ENCODE data around the gene DNER.

DNA sequence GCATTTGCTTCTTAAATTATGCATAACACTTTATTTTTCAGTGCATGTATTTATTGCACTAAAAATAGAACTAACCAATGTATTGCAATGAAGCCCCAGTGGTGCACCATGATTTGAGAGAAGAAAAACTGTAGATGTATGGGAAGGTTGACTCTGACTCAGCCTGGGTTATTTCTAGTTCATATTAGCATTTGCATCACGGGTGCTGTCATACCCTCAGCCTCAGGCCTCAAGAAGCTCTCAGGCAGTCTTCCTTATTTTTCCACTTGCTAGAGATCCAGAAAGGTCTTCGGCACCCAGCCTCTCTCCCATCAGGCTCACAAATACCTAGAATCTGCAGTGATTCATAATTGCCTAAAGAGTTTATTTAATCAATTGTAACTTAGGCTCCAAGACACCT lies 148.0 kb downstream of the DNER start:
- TF ChIP-seq SRF (IDR thresholded peaks at IDR 0.05; ENCODE audit: low read depth) (no peak), FOSL1 (IDR thresholded peaks at IDR 0.05; ENCODE audit: low read depth) (no peak), POLR2AphosphoS5 (IDR thresholded peaks at IDR 0.05; ENCODE audit: low read depth, low read length) (no peak), EZH2 (IDR thresholded peaks at IDR 0.05) (no peak), RAD21 (IDR thresholded peaks at IDR 0.05; ENCODE audit: low read depth) (no peak), EZH2phosphoT487 (IDR thresholded peaks at IDR 0.05; ENCODE audit: borderline replicate concordance) (no peak), YY1 (IDR thresholded peaks at IDR 0.05; ENCODE audit: extremely low read depth, insufficient replicate concordance, low read depth, low read length) (no peak), POLR2A (IDR thresholded peaks at IDR 0.05; ENCODE audit: borderline replicate concordance, extremely low read depth, insufficient read depth, insufficient read length) (no peak), TCF7L2 (IDR thresholded peaks at IDR 0.05; ENCODE audit: borderline replicate concordance, extremely low read depth, insufficient read depth, insufficient read length) (no peak), SIN3A (IDR thresholded peaks at IDR 0.05; ENCODE audit: low read depth) (no peak)
- TF ChIP-seq, protein P1, sequence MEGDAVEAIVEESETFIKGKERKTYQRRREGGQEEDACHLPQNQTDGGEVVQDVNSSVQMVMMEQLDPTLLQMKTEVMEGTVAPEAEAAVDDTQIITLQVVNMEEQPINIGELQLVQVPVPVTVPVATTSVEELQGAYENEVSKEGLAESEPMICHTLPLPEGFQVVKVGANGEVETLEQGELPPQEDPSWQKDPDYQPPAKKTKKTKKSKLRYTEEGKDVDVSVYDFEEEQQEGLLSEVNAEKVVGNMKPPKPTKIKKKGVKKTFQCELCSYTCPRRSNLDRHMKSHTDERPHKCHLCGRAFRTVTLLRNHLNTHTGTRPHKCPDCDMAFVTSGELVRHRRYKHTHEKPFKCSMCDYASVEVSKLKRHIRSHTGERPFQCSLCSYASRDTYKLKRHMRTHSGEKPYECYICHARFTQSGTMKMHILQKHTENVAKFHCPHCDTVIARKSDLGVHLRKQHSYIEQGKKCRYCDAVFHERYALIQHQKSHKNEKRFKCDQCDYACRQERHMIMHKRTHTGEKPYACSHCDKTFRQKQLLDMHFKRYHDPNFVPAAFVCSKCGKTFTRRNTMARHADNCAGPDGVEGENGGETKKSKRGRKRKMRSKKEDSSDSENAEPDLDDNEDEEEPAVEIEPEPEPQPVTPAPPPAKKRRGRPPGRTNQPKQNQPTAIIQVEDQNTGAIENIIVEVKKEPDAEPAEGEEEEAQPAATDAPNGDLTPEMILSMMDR (IDR thresholded peaks at IDR 0.05 in 2 of 3, conservative IDR thresholded peaks at IDR 0.05 in 1 of 3; ENCODE audit: borderline replicate concordance in 1 of 3, insufficient read depth in 1 of 3, low read depth in 2 of 3, low read length in 2 of 3): no peak
- TF ChIP-seq, protein P2, sequence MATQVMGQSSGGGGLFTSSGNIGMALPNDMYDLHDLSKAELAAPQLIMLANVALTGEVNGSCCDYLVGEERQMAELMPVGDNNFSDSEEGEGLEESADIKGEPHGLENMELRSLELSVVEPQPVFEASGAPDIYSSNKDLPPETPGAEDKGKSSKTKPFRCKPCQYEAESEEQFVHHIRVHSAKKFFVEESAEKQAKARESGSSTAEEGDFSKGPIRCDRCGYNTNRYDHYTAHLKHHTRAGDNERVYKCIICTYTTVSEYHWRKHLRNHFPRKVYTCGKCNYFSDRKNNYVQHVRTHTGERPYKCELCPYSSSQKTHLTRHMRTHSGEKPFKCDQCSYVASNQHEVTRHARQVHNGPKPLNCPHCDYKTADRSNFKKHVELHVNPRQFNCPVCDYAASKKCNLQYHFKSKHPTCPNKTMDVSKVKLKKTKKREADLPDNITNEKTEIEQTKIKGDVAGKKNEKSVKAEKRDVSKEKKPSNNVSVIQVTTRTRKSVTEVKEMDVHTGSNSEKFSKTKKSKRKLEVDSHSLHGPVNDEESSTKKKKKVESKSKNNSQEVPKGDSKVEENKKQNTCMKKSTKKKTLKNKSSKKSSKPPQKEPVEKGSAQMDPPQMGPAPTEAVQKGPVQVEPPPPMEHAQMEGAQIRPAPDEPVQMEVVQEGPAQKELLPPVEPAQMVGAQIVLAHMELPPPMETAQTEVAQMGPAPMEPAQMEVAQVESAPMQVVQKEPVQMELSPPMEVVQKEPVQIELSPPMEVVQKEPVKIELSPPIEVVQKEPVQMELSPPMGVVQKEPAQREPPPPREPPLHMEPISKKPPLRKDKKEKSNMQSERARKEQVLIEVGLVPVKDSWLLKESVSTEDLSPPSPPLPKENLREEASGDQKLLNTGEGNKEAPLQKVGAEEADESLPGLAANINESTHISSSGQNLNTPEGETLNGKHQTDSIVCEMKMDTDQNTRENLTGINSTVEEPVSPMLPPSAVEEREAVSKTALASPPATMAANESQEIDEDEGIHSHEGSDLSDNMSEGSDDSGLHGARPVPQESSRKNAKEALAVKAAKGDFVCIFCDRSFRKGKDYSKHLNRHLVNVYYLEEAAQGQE (IDR thresholded peaks at IDR 0.05; ENCODE audit: low read depth): no peak
- TF ChIP-seq, protein P3, sequence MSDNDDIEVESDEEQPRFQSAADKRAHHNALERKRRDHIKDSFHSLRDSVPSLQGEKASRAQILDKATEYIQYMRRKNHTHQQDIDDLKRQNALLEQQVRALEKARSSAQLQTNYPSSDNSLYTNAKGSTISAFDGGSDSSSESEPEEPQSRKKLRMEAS (IDR thresholded peaks at IDR 0.05): no peak
- TF ChIP-seq, protein P4, sequence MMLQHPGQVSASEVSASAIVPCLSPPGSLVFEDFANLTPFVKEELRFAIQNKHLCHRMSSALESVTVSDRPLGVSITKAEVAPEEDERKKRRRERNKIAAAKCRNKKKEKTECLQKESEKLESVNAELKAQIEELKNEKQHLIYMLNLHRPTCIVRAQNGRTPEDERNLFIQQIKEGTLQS (IDR thresholded peaks at IDR 0.05): no peak

Data from HCT116 (cell line).